Liver (tissue), 9 donors: ENCODE measurements around the gene ANAPC16. TPM values are rescaled to one million over a fixed set of nuclear protein-coding genes. Genes with fewer than 3 reads are reported as not detected.

Source experiments
- DNase-seq: peaks from one replicate; pipeline ENCODE4 v3.0.0-alpha.2; 2017; ENCODE audit warnings: low spot score
- H3K27ac ChIP-seq, 2 donors: one replicate each; pipeline ENCODE4 v1.7.0; 2013; ENCODE audit warnings: inconsistent platforms in 2 of 2, low read length in 2 of 2, control low read depth in 1 of 2, low read depth in 1 of 2, mild to moderate bottlenecking in 1 of 2
- H3K27me3 ChIP-seq, 4 donors: one replicate each; pipeline versions ENCODE4 v1.6.1 to v1.7.0; 2013; ENCODE audit warnings: low read length in 3 of 4, inconsistent platforms in 1 of 4, mild to moderate bottlenecking in 1 of 4, moderate library complexity in 1 of 4; ENCODE audit not compliant: control insufficient read depth in 4 of 4, insufficient read depth in 4 of 4
- H3K36me3 ChIP-seq, 4 donors: one replicate each; pipeline versions ENCODE4 v1.6.1 to v1.7.0; 2013; ENCODE audit warnings: low read length in 3 of 4, mild to moderate bottlenecking in 3 of 4, low read depth in 1 of 4, moderate library complexity in 1 of 4; ENCODE audit not compliant: control insufficient read depth in 4 of 4, insufficient read depth in 3 of 4
- H3K4me1 ChIP-seq, 4 donors: one replicate each; pipeline versions ENCODE4 v1.6.1 to v1.7.0; 2013; ENCODE audit warnings: low read length in 3 of 4, mild to moderate bottlenecking in 3 of 4, moderate library complexity in 1 of 4; ENCODE audit not compliant: control insufficient read depth in 4 of 4, insufficient read depth in 4 of 4
- H3K4me3 ChIP-seq, 3 donors: one replicate each; pipeline versions ENCODE4 v1.6.1 to v1.7.0; 2013; ENCODE audit warnings: low read length in 3 of 3, control low read depth in 1 of 3, low read depth in 1 of 3, mild to moderate bottlenecking in 1 of 3
- H3K9ac ChIP-seq, 2 donors: one replicate each; pipeline ENCODE4 v1.7.0; 2013; ENCODE audit warnings: low read length in 2 of 2, mild to moderate bottlenecking in 2 of 2, moderate library complexity in 2 of 2, control low read depth in 1 of 2, low read depth in 1 of 2
- H3K9me3 ChIP-seq, 4 donors: one replicate each; pipeline versions ENCODE4 v1.6.1 to v1.7.0; 2013; ENCODE audit warnings: low read length in 3 of 4; ENCODE audit not compliant: control insufficient read depth in 4 of 4
- EGR1 ChIP-seq, 2 donors: IDR thresholded peaks; 2 replicates each; pipeline ENCODE4 v1.6.1; 2016 to 2018; ENCODE audit warnings: antibody characterized with exemption in 2 of 2, low read depth in 2 of 2
- FOXA1 ChIP-seq: IDR thresholded peaks from 2 replicates; pipeline ENCODE4 v1.6.1; 2016; ENCODE audit warnings: antibody characterized with exemption
- FOXA2 ChIP-seq: IDR thresholded peaks from 2 replicates; pipeline ENCODE4 v1.6.1; 2016; ENCODE audit warnings: antibody characterized with exemption
- GABPA ChIP-seq, 2 donors: IDR thresholded peaks in 1 of 2; conservative IDR thresholded peaks in 1 of 2; 2 replicates each; pipeline ENCODE4 v1.6.1; 2016; ENCODE audit warnings: antibody characterized with exemption in 2 of 2, mild to moderate bottlenecking in 1 of 2, moderate library complexity in 1 of 2
- HNF4A ChIP-seq, 2 donors: conservative IDR thresholded peaks; 2 replicates each; pipeline ENCODE4 v1.6.1; 2016; ENCODE audit warnings: antibody characterized with exemption in 2 of 2, mild to moderate bottlenecking in 2 of 2
- HNF4G ChIP-seq: IDR thresholded peaks from 2 replicates; pipeline ENCODE4 v1.6.1; 2016; ENCODE audit warnings: antibody characterized with exemption
- JUND ChIP-seq, 2 donors: IDR thresholded peaks; 2 replicates each; pipeline ENCODE4 v1.6.1; 2016; ENCODE audit warnings: antibody characterized with exemption in 2 of 2
- NR2F2 ChIP-seq: IDR thresholded peaks from 2 replicates; pipeline ENCODE4 v1.6.1; 2016; ENCODE audit warnings: antibody characterized with exemption
- RAD21 ChIP-seq, 2 donors: IDR thresholded peaks; 2 replicates each; pipeline ENCODE4 v1.6.1; 2016; ENCODE audit warnings: antibody characterized with exemption in 2 of 2, mild to moderate bottlenecking in 2 of 2
- RXRA ChIP-seq, 2 donors: IDR thresholded peaks; 2 replicates each; pipeline ENCODE4 v1.6.1; 2017 to 2018; ENCODE audit warnings: antibody characterized with exemption in 2 of 2, mild to moderate bottlenecking in 1 of 2
- SP1 ChIP-seq: IDR thresholded peaks from 2 replicates; pipeline ENCODE4 v1.6.1; 2018; ENCODE audit warnings: antibody characterized with exemption, mild to moderate bottlenecking
- TAF1 ChIP-seq: conservative IDR thresholded peaks from 2 replicates; pipeline ENCODE4 v1.6.1; 2016; ENCODE audit warnings: antibody characterized with exemption, mild to moderate bottlenecking
- YY1 ChIP-seq: IDR thresholded peaks from 2 replicates; pipeline ENCODE4 v1.6.1; 2016; ENCODE audit warnings: antibody characterized with exemption, mild to moderate bottlenecking
- WGBS: extraction: QIAGEN DNeasy Blood & Tissue Kit; methylation state at CpG from one replicate; pipeline ENCODE4 v1.1.7; 2013; 5-methylcytosine and 5-hydroxymethylcytosine counted together
- polyA plus RNA-seq, 2 donors: library from polyadenylated mRNA; stranded (reverse) in 1 of 2; unstranded in 1 of 2; fragments of 200-250 nt in 1 of 2; fragments of >200 nt in 1 of 2; fragmentation: Nextera tagmentation in 1 of 2; extraction: Ambion mirVana in 1 of 2; gene quantifications; one replicate each; pipeline versions ENCODE4 v1.2.1 to v1.2.3, GENCODE V29; 2013 to 2015
- total RNA-seq, 2 donors: library from RNA; depleted of rRNA; stranded (reverse); fragments of >200 nt; gene quantifications; one replicate each; pipeline ENCODE4 v1.2.3, GENCODE V29; 2014
- TF ChIP-seq, protein P1 (sequence below): IDR thresholded peaks from 2 replicates; pipeline ENCODE4 v1.6.1; 2016; ENCODE audit warnings: antibody characterized with exemption, mild to moderate bottlenecking
- TF ChIP-seq, protein P2 (sequence below): IDR thresholded peaks from 2 replicates; pipeline ENCODE4 v1.6.1; 2016; ENCODE audit warnings: antibody characterized with exemption
- TF ChIP-seq, protein P3 (sequence below): fragments of 150-350 bp; IDR thresholded peaks from 2 replicates; pipeline ENCODE4 v1.5.1; 2017; ENCODE audit warnings: improper control_type of control experiment, low read depth, low read length; ENCODE audit not compliant: missing input control
- TF ChIP-seq, protein P4 (sequence below): IDR thresholded peaks from 2 replicates; pipeline ENCODE4 v1.6.1; 2016; ENCODE audit warnings: antibody characterized with exemption
- TF ChIP-seq, protein P5 (sequence below): IDR thresholded peaks from 2 replicates; pipeline ENCODE4 v1.6.1; 2016; ENCODE audit warnings: antibody characterized with exemption
- donor health status: healthy.
- donor health status: healthy.
- donor health status: healthy.
- donor health status: healthy.
- donor health status: healthy.

Gene ANAPC16
- total and polyA plus RNA-seq, 4 donors = 36.8 to 96.3 (median 55.6) TPM

DNA sequence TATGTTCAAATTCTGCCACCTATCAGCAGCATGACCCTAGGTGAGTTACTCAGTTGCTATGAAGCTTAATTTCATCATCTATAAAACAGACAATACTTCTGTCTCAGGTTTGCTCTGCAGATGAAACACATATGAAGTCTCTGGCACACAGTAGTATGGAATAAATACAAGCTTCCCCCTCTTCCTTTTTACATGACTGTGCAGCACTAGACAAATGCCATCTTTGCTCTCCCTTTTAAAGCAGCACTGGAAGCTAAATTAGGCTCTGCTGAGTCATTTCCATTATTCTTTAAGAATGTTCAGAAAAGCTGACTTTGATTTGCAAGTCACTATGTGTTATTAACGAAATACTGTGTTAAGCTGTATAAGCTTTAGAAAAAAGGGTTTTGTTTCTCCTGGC lies 40.7 kb upstream of the ANAPC16 start:
- Histone ChIP-seq H3K27ac (no peak overlapping the region), H3K9ac (no peak overlapping the region), H3K4me3 (no peak overlapping the region), H3K27me3 (no peaks in the 10 kb centered on the region), H3K9me3 (no peaks in the 10 kb centered on the region), H3K4me1 (peaks cover 0 to 3% (median 0%) of the 10 kb centered on the region in 4 donors), H3K36me3 (peaks cover 0 to 7% (median 4%) of the 10 kb centered on the region in 4 donors)
- DNase-seq = no peak
- WGBS = 77% methylated on average over 1 of the region's 1 CpG
- TF ChIP-seq SP1 (no peak), GABPA (IDR thresholded peaks at IDR 0.05 in 1 of 2, conservative IDR thresholded peaks at IDR 0.05 in 1 of 2) (no peak), RAD21 (IDR thresholded peaks at IDR 0.05) (no peak), YY1 (no peak), FOXA1 (no peak), JUND (IDR thresholded peaks at IDR 0.05) (no peak), HNF4G (no peak), EGR1 (IDR thresholded peaks at IDR 0.05; ENCODE audit: low read depth in 2 of 2) (no peak), NR2F2 (no peak), RXRA (IDR thresholded peaks at IDR 0.05) (no peak)
- TF ChIP-seq, protein P1, sequence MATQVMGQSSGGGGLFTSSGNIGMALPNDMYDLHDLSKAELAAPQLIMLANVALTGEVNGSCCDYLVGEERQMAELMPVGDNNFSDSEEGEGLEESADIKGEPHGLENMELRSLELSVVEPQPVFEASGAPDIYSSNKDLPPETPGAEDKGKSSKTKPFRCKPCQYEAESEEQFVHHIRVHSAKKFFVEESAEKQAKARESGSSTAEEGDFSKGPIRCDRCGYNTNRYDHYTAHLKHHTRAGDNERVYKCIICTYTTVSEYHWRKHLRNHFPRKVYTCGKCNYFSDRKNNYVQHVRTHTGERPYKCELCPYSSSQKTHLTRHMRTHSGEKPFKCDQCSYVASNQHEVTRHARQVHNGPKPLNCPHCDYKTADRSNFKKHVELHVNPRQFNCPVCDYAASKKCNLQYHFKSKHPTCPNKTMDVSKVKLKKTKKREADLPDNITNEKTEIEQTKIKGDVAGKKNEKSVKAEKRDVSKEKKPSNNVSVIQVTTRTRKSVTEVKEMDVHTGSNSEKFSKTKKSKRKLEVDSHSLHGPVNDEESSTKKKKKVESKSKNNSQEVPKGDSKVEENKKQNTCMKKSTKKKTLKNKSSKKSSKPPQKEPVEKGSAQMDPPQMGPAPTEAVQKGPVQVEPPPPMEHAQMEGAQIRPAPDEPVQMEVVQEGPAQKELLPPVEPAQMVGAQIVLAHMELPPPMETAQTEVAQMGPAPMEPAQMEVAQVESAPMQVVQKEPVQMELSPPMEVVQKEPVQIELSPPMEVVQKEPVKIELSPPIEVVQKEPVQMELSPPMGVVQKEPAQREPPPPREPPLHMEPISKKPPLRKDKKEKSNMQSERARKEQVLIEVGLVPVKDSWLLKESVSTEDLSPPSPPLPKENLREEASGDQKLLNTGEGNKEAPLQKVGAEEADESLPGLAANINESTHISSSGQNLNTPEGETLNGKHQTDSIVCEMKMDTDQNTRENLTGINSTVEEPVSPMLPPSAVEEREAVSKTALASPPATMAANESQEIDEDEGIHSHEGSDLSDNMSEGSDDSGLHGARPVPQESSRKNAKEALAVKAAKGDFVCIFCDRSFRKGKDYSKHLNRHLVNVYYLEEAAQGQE = no peak
- TF ChIP-seq, protein P2, sequence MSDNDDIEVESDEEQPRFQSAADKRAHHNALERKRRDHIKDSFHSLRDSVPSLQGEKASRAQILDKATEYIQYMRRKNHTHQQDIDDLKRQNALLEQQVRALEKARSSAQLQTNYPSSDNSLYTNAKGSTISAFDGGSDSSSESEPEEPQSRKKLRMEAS = no peak
- TF ChIP-seq, protein P3, sequence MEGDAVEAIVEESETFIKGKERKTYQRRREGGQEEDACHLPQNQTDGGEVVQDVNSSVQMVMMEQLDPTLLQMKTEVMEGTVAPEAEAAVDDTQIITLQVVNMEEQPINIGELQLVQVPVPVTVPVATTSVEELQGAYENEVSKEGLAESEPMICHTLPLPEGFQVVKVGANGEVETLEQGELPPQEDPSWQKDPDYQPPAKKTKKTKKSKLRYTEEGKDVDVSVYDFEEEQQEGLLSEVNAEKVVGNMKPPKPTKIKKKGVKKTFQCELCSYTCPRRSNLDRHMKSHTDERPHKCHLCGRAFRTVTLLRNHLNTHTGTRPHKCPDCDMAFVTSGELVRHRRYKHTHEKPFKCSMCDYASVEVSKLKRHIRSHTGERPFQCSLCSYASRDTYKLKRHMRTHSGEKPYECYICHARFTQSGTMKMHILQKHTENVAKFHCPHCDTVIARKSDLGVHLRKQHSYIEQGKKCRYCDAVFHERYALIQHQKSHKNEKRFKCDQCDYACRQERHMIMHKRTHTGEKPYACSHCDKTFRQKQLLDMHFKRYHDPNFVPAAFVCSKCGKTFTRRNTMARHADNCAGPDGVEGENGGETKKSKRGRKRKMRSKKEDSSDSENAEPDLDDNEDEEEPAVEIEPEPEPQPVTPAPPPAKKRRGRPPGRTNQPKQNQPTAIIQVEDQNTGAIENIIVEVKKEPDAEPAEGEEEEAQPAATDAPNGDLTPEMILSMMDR = no peak
- TF ChIP-seq, protein P4, sequence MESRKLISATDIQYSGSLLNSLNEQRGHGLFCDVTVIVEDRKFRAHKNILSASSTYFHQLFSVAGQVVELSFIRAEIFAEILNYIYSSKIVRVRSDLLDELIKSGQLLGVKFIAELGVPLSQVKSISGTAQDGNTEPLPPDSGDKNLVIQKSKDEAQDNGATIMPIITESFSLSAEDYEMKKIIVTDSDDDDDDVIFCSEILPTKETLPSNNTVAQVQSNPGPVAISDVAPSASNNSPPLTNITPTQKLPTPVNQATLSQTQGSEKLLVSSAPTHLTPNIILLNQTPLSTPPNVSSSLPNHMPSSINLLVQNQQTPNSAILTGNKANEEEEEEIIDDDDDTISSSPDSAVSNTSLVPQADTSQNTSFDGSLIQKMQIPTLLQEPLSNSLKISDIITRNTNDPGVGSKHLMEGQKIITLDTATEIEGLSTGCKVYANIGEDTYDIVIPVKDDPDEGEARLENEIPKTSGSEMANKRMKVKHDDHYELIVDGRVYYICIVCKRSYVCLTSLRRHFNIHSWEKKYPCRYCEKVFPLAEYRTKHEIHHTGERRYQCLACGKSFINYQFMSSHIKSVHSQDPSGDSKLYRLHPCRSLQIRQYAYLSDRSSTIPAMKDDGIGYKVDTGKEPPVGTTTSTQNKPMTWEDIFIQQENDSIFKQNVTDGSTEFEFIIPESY = no peak
- TF ChIP-seq, protein P5, sequence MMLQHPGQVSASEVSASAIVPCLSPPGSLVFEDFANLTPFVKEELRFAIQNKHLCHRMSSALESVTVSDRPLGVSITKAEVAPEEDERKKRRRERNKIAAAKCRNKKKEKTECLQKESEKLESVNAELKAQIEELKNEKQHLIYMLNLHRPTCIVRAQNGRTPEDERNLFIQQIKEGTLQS = no peak

DNA sequence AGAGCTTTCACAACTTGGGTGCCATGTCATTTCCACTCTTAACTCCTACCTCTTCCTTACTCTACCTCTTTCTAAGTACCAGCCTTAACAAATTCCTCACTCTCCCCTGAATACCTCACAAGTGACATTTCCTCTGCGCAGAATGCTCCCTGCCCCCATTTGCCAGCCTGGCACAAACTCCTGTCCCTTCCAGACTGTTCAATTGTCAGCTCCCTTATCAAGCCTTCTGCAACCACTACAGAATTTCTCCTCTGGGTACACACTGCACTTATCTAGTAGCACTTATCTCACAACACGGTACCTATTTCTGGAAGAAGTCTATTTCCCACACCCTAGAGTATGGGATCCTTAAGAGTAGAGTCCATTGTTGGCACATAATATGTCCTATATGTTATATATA lies 39.1 kb upstream of the ANAPC16 start:
- no peak overlapping the region for H3K9ac ChIP-seq
- H3K9me3 ChIP-seq = no peaks in the 10 kb centered on the region
- peaks cover 0 to 7% (median 4%) of the 10 kb centered on the region in 4 donors for H3K36me3 ChIP-seq
- DNase-seq = no peak
- H3K27ac ChIP-seq = no peak overlapping the region
- peaks cover 0 to 3% (median 0%) of the 10 kb centered on the region in 4 donors for H3K4me1 ChIP-seq
- no peaks in the 10 kb centered on the region for H3K27me3 ChIP-seq
- H3K4me3 ChIP-seq = no peak overlapping the region
- WGBS = 95% methylated on average over 2 of the region's 2 CpGs
- TF ChIP-seq SP1 (no peak), GABPA (IDR thresholded peaks at IDR 0.05 in 1 of 2, conservative IDR thresholded peaks at IDR 0.05 in 1 of 2) (no peak), FOXA2 (no peak), TAF1 (no peak), HNF4A (conservative IDR thresholded peaks at IDR 0.05) (no peak), EGR1 (IDR thresholded peaks at IDR 0.05; ENCODE audit: low read depth in 2 of 2) (no peak), HNF4G (no peak), RXRA (IDR thresholded peaks at IDR 0.05) (no peak), YY1 (no peak), RAD21 (IDR thresholded peaks at IDR 0.05) (no peak), FOXA1 (no peak), NR2F2 (no peak), JUND (IDR thresholded peaks at IDR 0.05) (no peak)
- TF ChIP-seq, protein P3 = no peak
- TF ChIP-seq, protein P5 = no peak
- TF ChIP-seq, protein P4 = no peak
- TF ChIP-seq, protein P2 = no peak
